Measurements from ENCODE around the gene USP36.

GRCh38 chr17:78815696-78816095 is 24.9 kb downstream of the USP36 start:
- TF ChIP-seq CTCF (IDR thresholded peaks at IDR 0.05) (no peak), POLR2A (IDR thresholded peaks at IDR 0.05) (no peak)
